Measurements from ENCODE around the gene ISCA1.

The ISCA1 gene

GRCh38 chr9:86257391-86257790 is 24.9 kb downstream of the ISCA1 start:
- no peak overlapping the region for H3K4me3 ChIP-seq (replicated peaks in 1 of 2; ENCODE audit: low read depth in 2 of 2, low read length in 2 of 2)
- no peak for DNase-seq (ENCODE audit: low read depth in 2 of 2)
- no peak for TF ChIP-seq CTCF (IDR thresholded peaks at IDR 0.05; ENCODE audit: low read depth, low read length)

- DNase-seq (ENCODE audit: low read depth in 2 of 2), result no peak
- no peak for TF ChIP-seq CTCF (IDR thresholded peaks at IDR 0.05; ENCODE audit: low read depth, low read length)
- H3K4me3 ChIP-seq (replicated peaks in 1 of 2; ENCODE audit: low read depth in 2 of 2, low read length in 2 of 2), result no peak overlapping the region
Observed at GRCh38 chr9:86256653-86257052, 25.7 kb downstream of the ISCA1 start.

DNA sequence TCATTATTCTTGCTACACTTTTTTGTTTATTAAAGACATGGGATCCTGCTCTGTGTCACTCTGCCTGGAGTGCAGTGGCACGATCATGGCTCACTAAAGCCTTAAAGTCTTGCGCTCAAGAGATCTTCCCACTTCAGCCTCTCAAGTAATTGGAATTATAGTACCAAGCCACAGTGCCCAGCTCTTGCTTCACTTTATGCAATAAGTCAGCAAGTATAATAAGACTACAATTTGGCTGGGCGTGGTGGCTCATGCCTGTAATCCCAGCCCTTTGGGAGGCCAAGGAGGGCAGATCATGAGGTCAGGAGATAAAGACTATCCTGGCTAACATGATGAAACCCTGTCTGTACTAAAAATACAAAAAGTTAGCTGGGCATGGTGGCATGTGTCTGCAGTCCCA is 28.8 kb downstream of the ISCA1 start:
- no peak for DNase-seq (ENCODE audit: low read depth in 2 of 2)
- H3K4me3 ChIP-seq (replicated peaks in 1 of 2; ENCODE audit: low read depth in 2 of 2, low read length in 2 of 2), result no peak overlapping the region
- TF ChIP-seq CTCF (IDR thresholded peaks at IDR 0.05; ENCODE audit: low read depth, low read length), result no peak

GRCh38 chr9:86252870-86253269 is 29.5 kb downstream of the ISCA1 start:
- no peak overlapping the region for H3K4me3 ChIP-seq (replicated peaks in 1 of 2; ENCODE audit: low read depth in 2 of 2, low read length in 2 of 2)
- no peak for DNase-seq (ENCODE audit: low read depth in 2 of 2)
- no peak for TF ChIP-seq CTCF (IDR thresholded peaks at IDR 0.05; ENCODE audit: low read depth, low read length)

DNA sequence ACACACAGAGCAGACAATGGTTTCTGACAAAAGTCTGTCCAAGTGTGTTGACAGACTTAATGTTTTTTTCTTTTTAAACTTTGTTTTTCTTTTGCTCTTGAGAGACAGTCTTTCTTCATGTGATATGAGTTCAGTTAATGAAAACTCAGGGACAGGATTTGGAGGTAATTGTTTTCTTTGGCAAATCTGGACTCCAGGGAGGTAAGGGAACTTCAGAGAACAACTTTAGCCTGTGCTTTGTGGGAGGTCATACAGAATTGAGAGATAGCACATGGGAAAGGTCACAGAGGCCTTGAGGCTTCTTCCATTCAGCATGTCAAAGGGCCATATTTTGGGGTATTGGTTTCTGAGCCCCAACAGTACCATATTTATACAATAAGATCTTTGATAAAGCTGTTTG is 32.2 kb downstream of the ISCA1 start:
- no peak for DNase-seq (ENCODE audit: low read depth in 2 of 2)
- TF ChIP-seq CTCF (IDR thresholded peaks at IDR 0.05; ENCODE audit: low read depth, low read length), result no peak
- no peak overlapping the region for H3K4me3 ChIP-seq (replicated peaks in 1 of 2; ENCODE audit: low read depth in 2 of 2, low read length in 2 of 2)

DNA sequence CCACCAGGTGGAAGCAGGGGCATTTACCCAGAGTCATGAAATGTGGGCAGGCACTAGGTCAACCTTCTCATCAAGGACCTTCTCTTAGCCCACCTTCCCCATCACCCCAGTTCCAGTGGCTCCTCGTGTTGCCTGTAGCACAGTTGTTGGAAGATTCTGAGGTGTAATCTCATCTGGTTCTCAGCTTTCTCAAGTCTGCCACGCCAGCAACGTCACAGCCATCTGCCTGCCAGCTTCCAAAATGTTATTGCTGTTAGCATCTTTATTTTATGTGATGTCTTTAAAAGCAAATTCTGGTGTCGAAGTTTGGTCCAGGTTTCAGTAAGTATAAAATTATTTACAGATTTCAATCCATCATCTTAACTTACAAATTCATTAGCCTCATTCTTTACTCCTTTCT is 33.6 kb downstream of the ISCA1 start:
- no peak for TF ChIP-seq CTCF (IDR thresholded peaks at IDR 0.05; ENCODE audit: low read depth, low read length)
- H3K4me3 ChIP-seq (replicated peaks in 1 of 2; ENCODE audit: low read depth in 2 of 2, low read length in 2 of 2), result no peak overlapping the region
- DNase-seq (ENCODE audit: low read depth in 2 of 2), result no peak

- DNase-seq (ENCODE audit: low read depth in 2 of 2), result peak; percentile 13 to 53
- TF ChIP-seq CTCF (IDR thresholded peaks at IDR 0.05; ENCODE audit: low read depth, low read length), result no peak
- H3K4me3 ChIP-seq (replicated peaks in 1 of 2; ENCODE audit: low read depth in 2 of 2, low read length in 2 of 2), result peak overlapping the region in 1 of 2 donors; percentile 0
Observed at GRCh38 chr9:86246752-86247161, 35.6 kb downstream of the ISCA1 start.

Data from cardiac fibroblast (primary cell).